B cell (primary cell): ENCODE measurements around the gene EFCC1. TPM values are rescaled to one million over a fixed set of nuclear protein-coding genes. Genes with fewer than 3 reads are reported as not detected.
A peak's percentile ranks its signal among the peaks of the same experiment; 100 is the strongest.

Source experiments
- ATAC-seq: fragments of 200-7000 bp; cut with Tn5 transposase; one replicate; pipeline ENCODE4 v1.10.0; 2021; ENCODE audit warnings: low read depth, mild to moderate bottlenecking, moderate number of reproducible peaks, moderate library complexity
- CTCF ChIA-PET: fragments of 350-600 bp; sonication (Branson Sonifier 250); formaldehyde crosslinking; loops from one replicate; lab custom pipeline; 2021; ENCODE audit warnings: antibody characterized with exemption, inconsistent platforms; lab: Charles Lee
- POLR2A ChIA-PET: fragments of 350-600 bp; sonication (Branson Sonifier 250); formaldehyde crosslinking; loops from one replicate; lab custom pipeline; 2021; ENCODE audit warnings: antibody characterized with exemption; lab: Charles Lee
- DNase-seq: peaks from one replicate; pipeline ENCODE4 v3.0.0; 2013
- H2AFZ ChIP-seq: 2 replicates; pipeline ENCODE4 v1.6.1; 2012; ENCODE audit warnings: mild to moderate bottlenecking, low read depth, low read length; ENCODE audit not compliant: insufficient read depth, poor library complexity, severe bottlenecking
- H3K27ac ChIP-seq, 2 donors: 1 replicate in 1 of 2; 2 replicates in 1 of 2; pipeline ENCODE4 v1.5.1; 2012 to 2013; ENCODE audit warnings: low read length in 2 of 2, mild to moderate bottlenecking in 2 of 2, moderate library complexity in 1 of 2
- H3K27me3 ChIP-seq, 4 experiments: fragments of 200-600 bp in 1 of 4; sonication (generic) in 1 of 4; replicated peaks in 1 of 4; 1 replicate in 2 of 4; 2 replicates in 2 of 4; pipeline versions ENCODE4 v1.6.1 to v1.7.0; 2013 to 2016; ENCODE audit warnings: low read length in 3 of 4, mild to moderate bottlenecking in 2 of 4, mixed read lengths in 1 of 4, moderate library complexity in 1 of 4; ENCODE audit not compliant: insufficient read depth in 4 of 4, control insufficient read depth in 3 of 4; ENCODE audit errors: control extremely low read depth in 1 of 4
- H3K36me3 ChIP-seq, 2 experiments: replicated peaks in 1 of 2; 1 replicate in 1 of 2; 2 replicates in 1 of 2; pipeline versions ENCODE4 v1.6.1 to v1.7.1; 2013; ENCODE audit warnings: low read length in 1 of 2; ENCODE audit not compliant: insufficient read depth in 2 of 2, control insufficient read depth in 1 of 2; ENCODE audit errors: control extremely low read depth in 1 of 2, extremely low read depth in 1 of 2
- H3K4me1 ChIP-seq, 2 donors: fragments of 200-600 bp in 1 of 2; sonication (generic) in 1 of 2; 1 replicate in 1 of 2; 2 replicates in 1 of 2; pipeline versions ENCODE4 v1.5.1 to v1.6.1; 2013 to 2017; ENCODE audit warnings: low read length in 2 of 2; ENCODE audit not compliant: control insufficient read depth in 2 of 2, insufficient read depth in 2 of 2
- H3K4me2 ChIP-seq: replicated peaks from 2 replicates; pipeline ENCODE3; 2012; ENCODE audit warnings: mild to moderate bottlenecking, low read depth, low read length; ENCODE audit not compliant: poor library complexity, severe bottlenecking
- H3K4me3 ChIP-seq, 5 experiments: fragments of 200-600 bp in 1 of 5; sonication (generic) in 1 of 5; 1 replicate in 3 of 5; 2 replicates in 2 of 5; pipeline versions ENCODE4 v1.5.1 to v1.7.0; 2011 to 2016; ENCODE audit warnings: low read length in 4 of 5, mild to moderate bottlenecking in 4 of 5, low read depth in 2 of 5, control low read depth in 1 of 5, moderate library complexity in 1 of 5; ENCODE audit not compliant: insufficient read depth in 1 of 5; ENCODE audit errors: control extremely low read depth in 1 of 5, extremely low read depth in 1 of 5
- H3K79me2 ChIP-seq: fragments of 200-600 bp; sonication (generic); one replicate; pipeline ENCODE4 v1.6.0; 2016; ENCODE audit warnings: low read length; ENCODE audit not compliant: control insufficient read depth, insufficient read depth
- H3K9ac ChIP-seq: fragments of 200-600 bp; sonication (generic); 2 replicates; pipeline ENCODE4 v1.6.1; 2017; ENCODE audit warnings: mild to moderate bottlenecking, low read length, moderate library complexity
- H3K9me3 ChIP-seq, 3 donors: one replicate each; pipeline versions ENCODE4 v1.6.1 to v1.7.1; 2013; ENCODE audit warnings: low read length in 2 of 3; ENCODE audit not compliant: control insufficient read depth in 2 of 3, insufficient read depth in 1 of 3; ENCODE audit errors: control extremely low read depth in 1 of 3
- H4K20me1 ChIP-seq: 2 replicates; pipeline ENCODE4 v1.6.0; 2012; ENCODE audit warnings: mild to moderate bottlenecking, low read length; ENCODE audit not compliant: insufficient read depth, control insufficient read depth, poor library complexity, severe bottlenecking
- H3K27ac Mint-ChIP-seq: one replicate; pipeline ENCODE4 v1.8.0; 2021; ENCODE audit warnings: mixed read lengths
- H3K27me3 Mint-ChIP-seq: one replicate; pipeline ENCODE4 v1.8.0; 2021; ENCODE audit warnings: mixed read lengths
- H3K4me1 Mint-ChIP-seq: one replicate; pipeline ENCODE4 v1.8.0; 2021; ENCODE audit warnings: mixed read lengths
- H3K4me3 Mint-ChIP-seq: one replicate; pipeline ENCODE4 v1.8.0; 2021; ENCODE audit warnings: mixed read lengths
- H3K9me3 Mint-ChIP-seq: one replicate; pipeline ENCODE4 v1.8.0; 2022; ENCODE audit warnings: mixed read lengths; ENCODE audit not compliant: insufficient read depth
- EZH2 ChIP-seq: IDR thresholded peaks from 2 replicates; pipeline ENCODE4 v1.6.1; 2012; ENCODE audit warnings: borderline replicate concordance, low read depth, mild to moderate bottlenecking, moderate library complexity, low read length; ENCODE audit not compliant: insufficient read depth, poor library complexity, severe bottlenecking
- WGBS: methylation state at CpG from one replicate; pipeline ENCODE4 v1.1.5; 2013; ENCODE audit warnings: missing lambda C conversion rate; ENCODE audit not compliant: insufficient coverage; 5-methylcytosine and 5-hydroxymethylcytosine counted together
- intact Hi-C: fragments of 100-400 bp; cut with micrococcal nuclease; formaldehyde crosslinking; loops from one replicate; pipeline ENCODE4 v1.10.0; 2022
- polyA plus RNA-seq: library from polyadenylated mRNA; depleted of rRNA; stranded (reverse); fragments of >200 nt; gene quantifications from 2 replicates; pipeline ENCODE4 v1.2.3, GENCODE V29; 2012
- total RNA-seq, 2 donors: library from RNA; stranded (reverse); fragments of 120-200 nt in 1 of 2; gene quantifications; 1 replicate in 1 of 2; 2 replicates in 1 of 2; pipeline versions ENCODE4 v1.2.3 to v1.2.4, GENCODE V29; 2013 to 2022
- TF ChIP-seq, protein P1 (sequence below): fragments of 200-600 bp; IDR thresholded peaks from one replicate; pipeline ENCODE4 v1.8.0; 2022; ENCODE audit warnings: antibody characterized with exemption, mild to moderate bottlenecking

EFCC1 gene
- total and polyA plus RNA-seq, 2 donors (not counting 1 experiment from before 2014, with no cell fraction given) = 0.06 TPM; not detected in 1

DNA sequence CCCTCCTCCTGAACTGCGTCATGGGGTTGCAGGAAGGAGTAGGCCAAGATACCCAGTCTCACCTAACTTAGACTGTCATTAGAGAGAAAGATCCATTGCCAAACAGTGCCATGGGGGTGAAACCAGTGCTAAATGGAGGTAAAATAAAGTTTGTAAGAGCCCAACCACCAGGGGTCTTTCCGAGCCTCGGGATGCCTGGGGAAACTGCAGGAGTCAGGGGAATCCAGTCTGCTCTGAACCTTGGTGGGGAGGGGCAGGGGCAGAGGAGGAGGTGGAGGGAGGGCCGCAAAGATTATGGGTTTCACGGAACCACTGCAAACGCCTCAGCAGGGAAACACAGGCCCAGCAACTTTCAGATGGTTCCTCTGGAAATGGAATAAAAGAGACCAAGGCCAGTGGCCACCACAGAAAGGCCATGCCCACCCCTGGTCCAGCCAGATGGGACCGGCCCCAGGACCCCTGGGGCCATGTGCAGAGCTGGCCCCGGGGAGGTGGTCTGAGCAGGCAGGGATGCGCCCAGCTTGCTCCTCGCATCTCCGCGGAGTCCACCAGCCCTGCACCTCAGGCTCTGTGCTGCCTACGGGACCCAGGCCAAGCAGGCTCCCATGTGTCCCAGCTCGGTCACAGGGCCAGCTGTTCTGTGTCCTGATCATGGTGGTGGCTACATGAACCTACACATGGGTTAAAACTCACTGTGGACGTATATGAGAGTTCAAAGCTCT, 39.6 kb downstream of the EFCC1 start:
- Mint-ChIP-seq H3K27ac (no peak overlapping the region), H3K27me3 (peaks cover 58% of the 10 kb centered on the region), H3K4me3 (no peak overlapping the region), H3K9me3 (peaks cover 8% of the 10 kb centered on the region), H3K4me1 (peaks cover 2% of the 10 kb centered on the region)
- POLR2A ChIA-PET = no interaction called here
- Histone ChIP-seq H3K27ac (no peak overlapping the region), H3K79me2 (no peaks in the 10 kb centered on the region), H3K4me3 (no peak overlapping the region), H2AFZ (no peak overlapping the region), H3K36me3 (no peaks in the 10 kb centered on the region), H3K4me2 (no peak overlapping the region), H3K9me3 (peaks cover 0 to 19% (median 4%) of the 10 kb centered on the region in 3 donors), H3K4me1 (peaks cover 0 to 4% of the 10 kb centered on the region in 2 donors), H3K9ac (no peak overlapping the region), H4K20me1 (no peaks in the 10 kb centered on the region), H3K27me3 (peaks cover 0 to 30% (median 9%) of the 10 kb centered on the region in 4 experiments)
- no peak for TF ChIP-seq EZH2
- TF ChIP-seq, protein P1, sequence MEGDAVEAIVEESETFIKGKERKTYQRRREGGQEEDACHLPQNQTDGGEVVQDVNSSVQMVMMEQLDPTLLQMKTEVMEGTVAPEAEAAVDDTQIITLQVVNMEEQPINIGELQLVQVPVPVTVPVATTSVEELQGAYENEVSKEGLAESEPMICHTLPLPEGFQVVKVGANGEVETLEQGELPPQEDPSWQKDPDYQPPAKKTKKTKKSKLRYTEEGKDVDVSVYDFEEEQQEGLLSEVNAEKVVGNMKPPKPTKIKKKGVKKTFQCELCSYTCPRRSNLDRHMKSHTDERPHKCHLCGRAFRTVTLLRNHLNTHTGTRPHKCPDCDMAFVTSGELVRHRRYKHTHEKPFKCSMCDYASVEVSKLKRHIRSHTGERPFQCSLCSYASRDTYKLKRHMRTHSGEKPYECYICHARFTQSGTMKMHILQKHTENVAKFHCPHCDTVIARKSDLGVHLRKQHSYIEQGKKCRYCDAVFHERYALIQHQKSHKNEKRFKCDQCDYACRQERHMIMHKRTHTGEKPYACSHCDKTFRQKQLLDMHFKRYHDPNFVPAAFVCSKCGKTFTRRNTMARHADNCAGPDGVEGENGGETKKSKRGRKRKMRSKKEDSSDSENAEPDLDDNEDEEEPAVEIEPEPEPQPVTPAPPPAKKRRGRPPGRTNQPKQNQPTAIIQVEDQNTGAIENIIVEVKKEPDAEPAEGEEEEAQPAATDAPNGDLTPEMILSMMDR = no peak
- CTCF ChIA-PET = interaction anchor here (2.4 kb wide), 1 partner anchor 13 kb away, joined by 7 read pairs; no protein-coding TSS in a partner anchor
- intact Hi-C loops = no loop called here
- ATAC-seq = no peak
- no peak for DNase-seq
- 97% methylated on average over 14 of the region's 15 CpGs for WGBS

DNA sequence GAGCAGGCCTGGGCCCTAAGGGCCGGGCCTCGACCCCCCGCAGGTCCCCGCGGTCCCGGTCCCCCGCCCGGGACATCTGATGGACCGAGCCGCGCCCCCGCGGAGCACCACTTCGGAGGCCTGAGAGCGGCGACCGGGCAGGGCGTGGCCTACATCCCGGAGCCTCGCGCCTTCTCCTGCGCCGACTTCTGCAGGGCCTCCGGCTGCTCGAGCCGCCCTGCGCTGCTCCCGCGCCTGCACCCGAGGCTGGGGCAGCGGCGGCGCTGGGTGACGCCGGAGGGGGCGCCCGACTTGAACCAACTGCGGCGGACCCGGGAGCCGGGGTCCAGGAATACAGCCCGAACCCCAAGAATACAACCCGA, 44.6 kb downstream of the EFCC1 start:
- peak overlapping the region; percentile 45 for H3K4me3 Mint-ChIP-seq
- no peak overlapping the region for H3K27ac Mint-ChIP-seq
- Histone ChIP-seq H3K36me3 (no peaks in the 10 kb centered on the region), H3K27me3 (peaks cover 0 to 34% (median 12%) of the 10 kb centered on the region in 4 experiments), H3K4me1 (peaks cover 2 to 11% of the 10 kb centered on the region in 2 donors), H3K4me2 (peak overlapping the region; percentile 77), H4K20me1 (no peaks in the 10 kb centered on the region), H3K9ac (peak overlapping the region; percentile 39), H3K27ac (no peak overlapping the region), H3K9me3 (peaks cover 1 to 22% (median 8%) of the 10 kb centered on the region in 3 donors), H3K79me2 (no peaks in the 10 kb centered on the region), H2AFZ (peak overlapping the region; percentile 69), H3K4me3 (peak overlapping the region in 3 of 5 experiments; percentile 32 to 34 (median 33))
- ATAC-seq = peak; percentile 54
- no peak for TF ChIP-seq EZH2
- TF ChIP-seq, protein P1 = no peak
- peak; percentile 44 for DNase-seq
- peaks cover 13% of the 10 kb centered on the region for H3K9me3 Mint-ChIP-seq
- 6% methylated on average over 43 of the region's 43 CpGs for WGBS
- H3K4me1 Mint-ChIP-seq = peaks cover 2% of the 10 kb centered on the region
- ChIA-PET CTCF (no interaction called here), POLR2A (no interaction called here)
- peaks cover 43% of the 10 kb centered on the region for H3K27me3 Mint-ChIP-seq
- intact Hi-C loops = no loop called here
